KBM-7 (cell line): ENCODE results near the gene EFHC2.

Experiments used
- DNase-seq: peaks from one replicate; pipeline ENCODE4 v3.0.0-alpha.2; 2015
- in situ Hi-C: fragments of 300-500 bp; cut with MboI; formaldehyde crosslinking; loops from 2 replicates; pipeline ENCODE4 v1.14.3; 2020; ENCODE audit warnings: low sequenced_read_pairs, low pct_unique_long_range_greater_than_20kb, mixed read lengths

Gene EFHC2, protein sequence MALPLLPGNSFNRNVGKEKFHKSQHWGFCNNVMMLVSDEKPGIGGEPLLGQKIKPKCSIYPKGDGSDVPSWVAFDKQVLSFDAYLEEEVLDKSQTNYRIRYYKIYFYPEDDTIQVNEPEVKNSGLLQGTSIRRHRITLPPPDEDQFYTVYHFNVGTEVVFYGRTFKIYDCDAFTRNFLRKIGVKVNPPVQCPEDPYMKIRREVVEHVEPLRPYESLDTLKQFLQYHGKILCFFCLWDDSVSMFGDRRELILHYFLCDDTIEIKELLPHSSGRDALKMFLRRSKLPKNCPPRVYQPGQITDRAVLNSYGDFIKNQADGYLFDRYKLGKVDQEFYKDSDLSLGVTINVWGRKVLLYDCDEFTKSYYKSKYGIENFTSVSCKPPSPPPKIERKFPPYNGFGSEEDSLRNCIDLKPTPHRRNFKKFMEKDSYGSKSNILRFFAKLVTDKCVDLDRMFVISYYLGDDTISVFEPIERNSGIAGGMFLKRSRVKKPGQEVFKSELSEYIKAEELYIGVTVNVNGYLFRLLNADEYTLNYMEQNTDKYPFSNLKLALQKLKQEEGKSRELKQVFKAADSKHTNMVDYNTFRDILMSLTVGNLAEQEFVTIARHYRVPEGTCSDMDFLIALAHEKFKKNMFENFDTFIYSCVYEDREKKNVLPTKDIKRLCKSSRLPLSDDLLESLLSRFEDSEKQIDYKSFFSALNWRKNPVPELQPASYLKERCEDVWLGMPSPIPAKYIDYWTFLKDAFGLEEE

GRCh38 chrX:44343412-44344141 lies at the start of gene EFHC2:
Gene EFHC2 (minus strand): TSS chrX:44343672. CDS start chrX:44343588, 84 bp downstream.
- in situ Hi-C loops: no loop called here
- peak; percentile 53 for DNase-seq

GRCh38 chrX:44392767-44393166 lies 49.3 kb upstream of the EFHC2 start:
- in situ Hi-C loops: no loop called here

GRCh38 chrX:44384688-44385338 lies 41.3 kb upstream of the EFHC2 start:
- in situ Hi-C loops: no loop called here
- DNase-seq: no peak

More at GRCh38 chrX:44392767-44393166, 49.3 kb upstream of the EFHC2 start:
- no peak for DNase-seq

DNA sequence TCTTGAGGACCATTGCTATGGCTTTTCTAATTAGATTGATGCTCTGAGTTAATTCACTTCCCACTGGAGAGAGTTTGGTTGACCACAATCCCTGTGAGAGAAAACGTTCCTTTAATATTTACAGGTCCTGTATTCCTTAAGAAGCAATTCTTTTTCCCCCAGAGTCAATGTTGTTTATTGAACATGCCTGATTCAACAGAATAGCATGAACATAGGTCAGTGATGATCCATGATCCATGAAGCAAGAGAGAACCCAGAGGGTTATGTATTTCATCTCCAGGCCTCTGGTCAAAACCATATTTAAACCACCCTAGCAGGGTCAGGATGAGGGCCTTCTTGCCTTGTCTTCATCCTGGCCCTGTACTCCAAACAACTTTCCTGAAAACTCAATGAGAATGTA lies 39.4 kb upstream of the EFHC2 start:
- DNase-seq: no peak
- in situ Hi-C loops: no loop called here

DNA sequence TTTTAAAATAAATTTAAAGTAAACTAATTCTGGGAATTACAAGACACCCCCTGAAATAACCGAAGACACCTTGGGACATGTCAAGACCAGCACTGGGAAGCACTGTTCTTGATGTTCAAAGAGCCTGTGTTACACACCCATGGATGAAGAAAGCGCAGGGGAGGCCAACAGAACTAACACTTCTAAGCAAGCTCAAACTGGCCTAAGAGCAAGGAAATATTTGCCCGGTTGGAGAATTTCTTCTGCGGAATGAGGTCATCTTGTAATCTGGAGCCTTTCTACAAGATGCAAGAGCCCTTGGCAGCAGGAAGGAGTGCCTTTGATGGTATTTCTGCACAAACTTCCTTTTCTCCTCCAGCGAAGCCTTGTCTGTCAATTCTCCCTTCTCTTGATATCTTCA lies 9.3 kb upstream of the EFHC2 start:
- in situ Hi-C loops: no loop called here
- no peak for DNase-seq

DNA sequence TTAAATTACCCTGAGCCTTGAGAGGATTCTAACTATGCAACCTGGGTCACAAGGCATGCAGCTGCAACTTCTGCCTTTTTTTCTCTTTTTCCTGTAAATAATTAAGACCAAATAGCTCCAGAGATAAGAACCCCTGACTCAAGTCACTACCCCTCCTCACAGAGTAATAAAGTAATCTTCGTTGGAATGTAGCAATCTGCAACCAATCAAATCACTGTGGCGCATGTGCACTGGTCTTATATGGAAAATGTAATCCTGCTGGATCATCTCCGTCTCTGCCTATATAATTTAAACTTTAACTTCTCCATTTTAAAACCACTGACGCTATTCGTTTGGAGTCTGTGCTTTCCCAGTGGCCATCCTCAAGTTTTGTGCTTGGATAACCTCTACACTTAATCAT lies 6.1 kb upstream of the EFHC2 start:
- peak; percentile 32 for DNase-seq
- in situ Hi-C loops: no loop called here

DNA sequence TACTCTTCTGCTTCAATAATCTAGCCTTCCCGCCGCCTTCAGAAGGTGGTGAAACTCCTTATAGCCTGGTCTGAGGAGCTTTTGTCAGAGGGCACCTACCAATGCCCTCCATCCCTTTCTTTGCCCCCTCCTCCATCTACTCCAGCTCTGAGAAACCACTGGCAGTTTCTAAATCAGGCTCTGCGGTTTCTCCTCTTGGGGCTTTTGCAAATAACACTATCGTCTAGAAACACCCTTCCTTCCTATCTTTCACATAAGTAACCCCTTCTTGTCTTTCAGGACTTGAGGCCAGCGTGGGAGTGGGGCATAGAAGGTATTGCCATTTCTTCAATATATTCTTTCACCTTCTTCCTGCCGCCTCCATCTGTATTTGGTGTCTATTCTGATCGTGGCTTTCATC lies 1.2 kb upstream of the EFHC2 start:
- in situ Hi-C loops: no loop called here

DNA sequence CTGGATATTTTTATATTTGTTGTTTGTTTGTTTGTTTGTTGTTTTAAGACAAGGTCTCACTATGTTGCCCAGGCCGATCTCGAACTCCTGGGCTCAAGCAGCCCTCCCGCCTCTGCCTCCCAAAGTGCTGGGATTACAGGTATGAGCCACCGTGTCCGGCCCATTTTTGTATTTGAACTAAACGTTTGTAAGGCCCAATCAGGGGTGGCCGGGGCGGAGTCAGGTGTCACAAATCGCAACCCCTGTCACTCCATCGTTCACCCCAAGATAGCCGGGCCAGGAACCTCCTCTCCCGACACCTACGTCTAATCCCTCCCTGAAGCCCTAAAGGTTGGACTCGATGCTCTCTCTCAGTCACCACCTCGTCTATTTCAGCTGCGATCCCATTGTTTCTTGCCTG lies 722 bp upstream of the EFHC2 start:
- in situ Hi-C loops: no loop called here
- peak; percentile 82 for DNase-seq

More for the DNA sequence above, 1.2 kb upstream of the EFHC2 start:
- DNase-seq: peak; percentile 96

GRCh38 chrX:44342866-44343265 lies 606 bp downstream of the EFHC2 start:
- DNase-seq: no peak
- in situ Hi-C loops: no loop called here

DNA sequence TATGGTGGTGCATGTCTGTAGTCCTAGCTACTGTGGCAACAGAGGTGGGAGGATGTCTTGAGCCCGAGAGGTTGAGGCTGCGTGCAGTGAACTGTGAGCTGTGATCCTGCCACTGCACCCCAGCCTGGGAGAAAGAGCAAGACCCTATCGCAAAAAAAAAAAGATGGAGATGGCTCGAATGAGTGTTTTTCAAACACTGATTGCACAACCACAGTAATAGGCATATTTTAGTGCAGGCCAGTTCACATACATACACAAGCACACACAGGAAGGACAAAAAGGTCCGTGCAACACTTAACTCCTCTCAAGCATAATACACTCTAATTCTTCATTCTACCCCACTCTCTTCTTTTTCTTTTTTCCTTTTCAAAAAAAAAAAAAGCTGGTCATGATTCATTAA lies 5.1 kb downstream of the EFHC2 start:
- in situ Hi-C loops: no loop called here
- no peak for DNase-seq

- DNase-seq: no peak
- in situ Hi-C loops: no loop called here
Observed at GRCh38 chrX:44332437-44332836, 11.0 kb downstream of the EFHC2 start.

- DNase-seq: no peak
Observed at GRCh38 chrX:44330227-44330626, 13.2 kb downstream of the EFHC2 start.

DNA sequence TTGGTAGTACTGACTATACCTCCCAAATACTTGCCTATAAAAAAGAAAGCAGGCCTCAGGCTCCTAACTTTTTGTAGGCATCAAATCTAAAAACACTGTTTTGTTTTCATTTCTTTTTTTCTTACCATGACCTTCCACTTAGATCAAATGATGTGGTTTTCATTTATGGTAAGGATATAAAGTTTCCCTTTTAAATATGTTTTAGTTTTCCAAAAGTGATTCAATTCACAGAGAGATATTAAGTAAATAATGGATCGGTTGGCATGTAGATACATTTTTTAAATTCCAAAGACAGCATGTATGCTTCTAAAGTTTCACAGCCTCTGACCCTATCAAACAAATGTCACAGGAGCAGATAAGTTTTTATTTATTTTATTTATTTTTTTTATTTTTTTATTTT lies 23.9 kb downstream of the EFHC2 start:
- in situ Hi-C loops: no loop called here
- no peak for DNase-seq

More at GRCh38 chrX:44330227-44330626, 13.2 kb downstream of the EFHC2 start:
- in situ Hi-C loops: no loop called here

- in situ Hi-C loops: no loop called here
Observed at GRCh38 chrX:44317181-44317580, 26.3 kb downstream of the EFHC2 start.

GRCh38 chrX:44314808-44315207 lies 28.7 kb downstream of the EFHC2 start:
- peak; percentile 77 for DNase-seq
- in situ Hi-C loops: no loop called here

More at GRCh38 chrX:44317181-44317580, 26.3 kb downstream of the EFHC2 start:
- no peak for DNase-seq

DNA sequence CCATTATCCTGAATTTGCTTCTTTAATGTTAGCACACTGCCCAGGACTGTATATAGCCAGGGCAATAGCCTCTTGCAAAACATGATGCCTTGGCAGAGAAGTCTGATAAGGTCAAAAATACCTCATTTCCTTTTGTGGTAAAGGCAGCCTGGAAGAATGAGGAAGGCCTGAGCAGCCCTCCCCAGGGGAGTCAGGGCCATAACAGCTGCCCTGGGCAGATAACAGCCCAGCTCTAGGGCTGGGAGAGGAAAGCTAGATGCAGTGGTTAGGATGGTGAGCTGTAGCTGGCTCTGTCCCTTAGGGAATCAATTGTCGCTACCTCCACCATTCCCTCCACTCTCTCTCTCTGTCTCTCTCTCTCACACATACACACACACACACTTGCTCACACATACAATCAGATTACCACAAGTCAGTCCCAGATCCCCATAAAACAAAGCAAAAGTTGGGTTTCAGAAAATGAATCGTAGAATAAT lies 29.2 kb downstream of the EFHC2 start:
- in situ Hi-C loops: no loop called here
- DNase-seq: peak; percentile 99

DNA sequence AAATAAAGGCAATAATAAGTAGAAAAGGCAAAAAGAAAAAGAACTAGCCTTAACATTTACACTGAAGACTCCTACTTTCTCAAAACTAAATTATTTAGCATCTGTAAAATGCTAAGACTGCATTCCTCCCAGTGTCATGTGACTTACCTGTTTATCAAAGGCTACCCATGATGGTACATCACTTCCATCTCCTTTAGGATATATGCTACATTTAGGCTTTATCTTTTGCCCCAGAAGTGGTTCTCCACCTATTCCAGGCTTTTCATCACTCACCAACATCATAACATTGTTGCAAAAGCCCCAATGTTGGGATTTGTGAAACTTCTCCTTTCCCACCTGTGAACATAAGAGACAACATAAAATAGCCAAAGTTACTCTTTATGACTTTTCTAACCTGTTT lies 31.1 kb downstream of the EFHC2 start:
- in situ Hi-C loops: no loop called here
- DNase-seq: no peak

DNA sequence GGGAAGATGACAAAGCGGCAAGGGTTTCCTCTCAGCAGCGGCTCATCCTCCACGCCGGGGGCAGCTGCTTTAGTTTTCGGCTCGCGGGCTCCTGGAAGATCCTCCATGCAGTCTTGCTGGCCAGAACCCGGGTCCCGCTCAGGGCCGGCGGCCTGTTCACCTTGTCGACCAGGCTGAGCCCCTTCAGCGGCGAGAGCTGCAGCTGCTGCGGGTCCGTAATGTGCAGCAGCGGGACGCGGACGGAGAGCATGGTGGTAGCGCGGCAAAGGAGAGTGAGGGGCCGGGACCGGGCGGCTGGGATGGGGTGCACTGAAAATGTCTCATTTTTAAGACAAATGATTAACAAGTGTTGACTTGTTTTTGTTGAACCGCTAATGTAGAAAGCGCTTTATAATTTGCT lies 33.2 kb downstream of the EFHC2 start:
- in situ Hi-C loops: no loop called here
- DNase-seq: no peak

GRCh38 chrX:44308869-44309268 lies 34.6 kb downstream of the EFHC2 start:
- in situ Hi-C loops: no loop called here
- DNase-seq: no peak
